HPDE6-E6E7 (cell line): ENCODE results near the gene GCSAM.
"Not testable (repeated sequence)": the region's sequence is repeated elsewhere in the genome, so short reads cannot be mapped to it uniquely, and the experiment has no call there.

Experiments used
- DNase-seq: peaks from one replicate; pipeline ENCODE4 v3.0.0; 2011; ENCODE audit warnings: missing footprints; ENCODE audit errors: extremely low spot score

The GCSAM gene

DNA sequence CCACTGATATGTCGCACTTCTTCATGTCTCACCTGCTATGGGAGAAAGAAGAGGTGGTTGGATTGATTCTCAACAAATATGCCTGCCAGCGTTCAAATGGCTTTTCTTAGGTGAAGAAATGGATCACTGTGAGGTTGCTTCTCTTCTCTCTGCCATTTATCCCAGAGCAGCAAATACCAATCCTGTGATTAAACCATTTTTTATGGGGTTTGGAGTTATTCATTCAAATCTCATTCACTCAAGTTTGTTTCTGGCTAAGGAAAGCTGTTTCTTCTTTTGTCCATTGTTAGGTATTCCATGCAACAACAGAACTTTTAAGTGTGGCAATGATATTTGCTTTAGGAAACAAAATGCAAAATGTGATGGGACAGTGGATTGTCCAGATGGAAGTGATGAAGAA is 59.0 kb downstream of the GCSAM start:
- DNase-seq: no peak

- DNase-seq: not testable (repeated sequence)
Measured at GRCh38 chr3:112072387-112073060, 60.5 kb downstream of the GCSAM start.
